Hepatocyte (in vitro differentiated cells): ENCODE data around the gene ZNF692. TPM values are rescaled to one million over a fixed set of nuclear protein-coding genes. Genes with fewer than 3 reads are reported as not detected.
A peak's percentile ranks its signal among the peaks of the same experiment; 100 is the strongest.
"Not testable (repeated sequence)": the region's sequence is repeated elsewhere in the genome, so short reads cannot be mapped to it uniquely, and the experiment has no call there.

Experiments used
- DNase-seq: peaks from one replicate; pipeline ENCODE4 v3.0.0-alpha.2; 2016; ENCODE audit warnings: low spot score
- H2AFZ ChIP-seq: fragments of 200-600 bp; sonication (generic); 2 replicates; pipeline ENCODE4 v1.6.0; 2016; ENCODE audit warnings: antibody characterized with exemption, mild to moderate bottlenecking
- H3K27ac ChIP-seq: fragments of 200-600 bp; sonication (generic); 2 replicates; pipeline ENCODE4 v1.5.1; 2016; ENCODE audit warnings: mild to moderate bottlenecking
- H3K27me3 ChIP-seq: fragments of 200-600 bp; sonication (generic); 2 replicates; pipeline ENCODE4 v1.6.1; 2016
- H3K36me3 ChIP-seq: fragments of 200-600 bp; sonication (generic); replicated peaks from 2 replicates; pipeline ENCODE4 v1.5.1; 2016; ENCODE audit warnings: low read depth; ENCODE audit not compliant: insufficient read depth
- H3K4me1 ChIP-seq: fragments of 200-600 bp; sonication (generic); 2 replicates; pipeline ENCODE4 v1.5.1; 2016; ENCODE audit warnings: mild to moderate bottlenecking, moderate library complexity; ENCODE audit not compliant: insufficient read depth
- H3K4me2 ChIP-seq: fragments of 200-600 bp; sonication (generic); 2 replicates; pipeline ENCODE4 v1.6.0; 2016
- H3K4me3 ChIP-seq: fragments of 200-600 bp; sonication (generic); 2 replicates; pipeline ENCODE4 v1.5.1; 2016; ENCODE audit warnings: mild to moderate bottlenecking
- H3K79me2 ChIP-seq: fragments of 200-600 bp; sonication (generic); 2 replicates; pipeline ENCODE4 v1.6.0; 2017; ENCODE audit warnings: mild to moderate bottlenecking
- H3K9me2 ChIP-seq: fragments of 200-600 bp; sonication (generic); replicated peaks from 2 replicates; pipeline ENCODE4 v1.6.0; 2017; ENCODE audit warnings: mild to moderate bottlenecking; ENCODE audit not compliant: insufficient read depth
- H3K9me3 ChIP-seq: fragments of 200-600 bp; sonication (generic); 2 replicates; pipeline ENCODE4 v1.5.1; 2016; ENCODE audit warnings: low read depth, mild to moderate bottlenecking
- H4K20me1 ChIP-seq: fragments of 200-600 bp; sonication (generic); 2 replicates; pipeline ENCODE4 v1.6.0; 2016; ENCODE audit warnings: mild to moderate bottlenecking; ENCODE audit not compliant: insufficient read depth, poor library complexity, severe bottlenecking
- EZH2 ChIP-seq: fragments of 200-600 bp; sonication (generic); IDR thresholded peaks from 2 replicates; pipeline ENCODE4 v1.6.1; 2016; ENCODE audit warnings: antibody characterized with exemption, mild to moderate bottlenecking, borderline replicate concordance
- EZH2phosphoT487 ChIP-seq: fragments of 200-600 bp; sonication (generic); IDR thresholded peaks from one replicate; pipeline ENCODE4 v1.6.1; 2018; ENCODE audit warnings: antibody characterized with exemption, mild to moderate bottlenecking, low read depth, moderate library complexity; ENCODE audit not compliant: unreplicated experiment, severe bottlenecking
- WGBS: methylation state at CpG from one replicate; pipeline ENCODE4 v1.1.6; 2016; ENCODE audit warnings: low lambda C conversion rate; ENCODE audit errors: missing lambda C conversion rate; 5-methylcytosine and 5-hydroxymethylcytosine counted together
- polyA plus RNA-seq: library from polyadenylated mRNA; unstranded; fragments of >200 nt; fragmentation: Nextera tagmentation; extraction: Ambion mirVana; gene quantifications from 2 replicates; pipeline ENCODE4 v1.2.1, GENCODE V29; 2016
- total RNA-seq: library from RNA; depleted of rRNA; stranded (reverse); fragments of >200 nt; gene quantifications from 2 replicates; pipeline ENCODE4 v1.2.3, GENCODE V29; 2014
- TF ChIP-seq, protein P1 (sequence below): fragments of 200-600 bp; sonication (generic); IDR thresholded peaks from 2 replicates; pipeline ENCODE4 v1.5.1; 2016; ENCODE audit warnings: antibody characterized with exemption, mild to moderate bottlenecking; ENCODE audit not compliant: poor library complexity

ZNF692 gene
- total and polyA plus RNA-seq, 2 experiments from 2014 or later: 42.1 to 60.8 TPM

DNA sequence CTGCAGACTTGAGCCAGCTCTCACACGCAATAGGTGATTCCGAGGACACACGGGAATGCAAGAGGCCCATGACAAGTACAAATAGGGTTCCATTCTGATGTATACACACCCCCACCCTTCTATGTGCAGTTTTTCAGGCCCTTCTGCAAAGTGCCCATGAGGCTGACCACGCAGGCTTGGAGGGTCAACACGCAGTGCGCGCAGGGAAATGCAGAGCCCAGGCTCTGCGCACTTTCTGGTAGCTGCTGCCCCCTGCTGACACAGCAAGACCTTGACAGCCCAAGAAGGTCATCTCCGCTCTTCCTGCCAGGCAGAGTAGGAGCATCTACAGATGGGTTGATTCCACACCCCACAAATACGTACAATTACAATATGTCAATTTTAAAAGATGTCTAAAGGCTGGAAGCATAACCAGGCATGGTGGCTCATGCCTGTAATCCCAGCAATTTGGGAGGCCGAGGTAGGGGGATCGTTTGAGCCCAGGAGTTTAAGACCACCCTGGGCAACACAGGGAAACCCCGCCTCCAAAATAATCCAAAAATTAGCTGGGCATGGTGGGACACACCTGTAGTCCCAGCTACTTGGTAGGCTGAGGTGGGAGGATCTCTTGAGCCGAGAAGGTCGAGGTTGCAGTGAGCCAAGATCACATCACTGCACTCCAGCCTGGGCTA lies 51.7 kb downstream of the ZNF692 start:
- Histone ChIP-seq H3K79me2 (no peaks in the 10 kb centered on the region), H3K27ac (no peak overlapping the region), H3K27me3 (no peaks in the 10 kb centered on the region), H3K4me3 (no peak overlapping the region), H3K4me2 (no peak overlapping the region), H3K4me1 (no peaks in the 10 kb centered on the region), H3K9me2 (no peaks in the 10 kb centered on the region), H2AFZ (no peak overlapping the region), H4K20me1 (no peaks in the 10 kb centered on the region), H3K9me3 (no peaks in the 10 kb centered on the region), H3K36me3 (no peaks in the 10 kb centered on the region)
- TF ChIP-seq EZH2phosphoT487: no peak
- TF ChIP-seq, protein P1, sequence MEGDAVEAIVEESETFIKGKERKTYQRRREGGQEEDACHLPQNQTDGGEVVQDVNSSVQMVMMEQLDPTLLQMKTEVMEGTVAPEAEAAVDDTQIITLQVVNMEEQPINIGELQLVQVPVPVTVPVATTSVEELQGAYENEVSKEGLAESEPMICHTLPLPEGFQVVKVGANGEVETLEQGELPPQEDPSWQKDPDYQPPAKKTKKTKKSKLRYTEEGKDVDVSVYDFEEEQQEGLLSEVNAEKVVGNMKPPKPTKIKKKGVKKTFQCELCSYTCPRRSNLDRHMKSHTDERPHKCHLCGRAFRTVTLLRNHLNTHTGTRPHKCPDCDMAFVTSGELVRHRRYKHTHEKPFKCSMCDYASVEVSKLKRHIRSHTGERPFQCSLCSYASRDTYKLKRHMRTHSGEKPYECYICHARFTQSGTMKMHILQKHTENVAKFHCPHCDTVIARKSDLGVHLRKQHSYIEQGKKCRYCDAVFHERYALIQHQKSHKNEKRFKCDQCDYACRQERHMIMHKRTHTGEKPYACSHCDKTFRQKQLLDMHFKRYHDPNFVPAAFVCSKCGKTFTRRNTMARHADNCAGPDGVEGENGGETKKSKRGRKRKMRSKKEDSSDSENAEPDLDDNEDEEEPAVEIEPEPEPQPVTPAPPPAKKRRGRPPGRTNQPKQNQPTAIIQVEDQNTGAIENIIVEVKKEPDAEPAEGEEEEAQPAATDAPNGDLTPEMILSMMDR: peak; percentile 54
- DNase-seq: peak; percentile 54
- WGBS: 53% methylated on average over 14 of the region's 15 CpGs

DNA sequence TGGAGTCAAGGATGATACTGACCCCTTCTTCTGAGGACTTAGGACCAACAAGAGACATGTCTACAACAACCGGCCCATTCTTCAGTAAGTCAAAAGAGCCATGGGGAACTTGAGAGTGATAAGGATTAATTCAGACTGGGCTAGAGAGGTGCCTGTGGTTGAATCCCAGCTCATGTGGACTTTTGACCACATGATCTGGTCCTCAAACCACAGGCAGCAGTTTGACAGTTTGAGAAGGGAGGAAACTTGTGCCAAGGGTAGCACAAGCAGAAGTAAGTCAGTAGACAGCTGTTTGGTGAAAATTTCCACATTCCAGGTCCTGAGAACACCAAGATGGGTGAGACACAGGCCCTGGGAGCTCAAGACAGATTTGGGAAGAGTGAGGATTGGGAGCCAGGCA lies 53.0 kb downstream of the ZNF692 start:
- Histone ChIP-seq H3K36me3 (no peaks in the 10 kb centered on the region), H3K27ac (no peak overlapping the region), H2AFZ (no peak overlapping the region), H3K4me3 (no peak overlapping the region), H3K4me1 (no peaks in the 10 kb centered on the region), H3K27me3 (no peaks in the 10 kb centered on the region), H3K79me2 (no peaks in the 10 kb centered on the region), H3K9me2 (no peaks in the 10 kb centered on the region), H3K9me3 (no peaks in the 10 kb centered on the region), H4K20me1 (no peaks in the 10 kb centered on the region), H3K4me2 (no peak overlapping the region)
- WGBS: 92% methylated on average over 1 of the region's 1 CpG
- TF ChIP-seq, protein P1: no peak
- TF ChIP-seq EZH2 (no peak), EZH2phosphoT487 (no peak)
- no peak for DNase-seq

DNA sequence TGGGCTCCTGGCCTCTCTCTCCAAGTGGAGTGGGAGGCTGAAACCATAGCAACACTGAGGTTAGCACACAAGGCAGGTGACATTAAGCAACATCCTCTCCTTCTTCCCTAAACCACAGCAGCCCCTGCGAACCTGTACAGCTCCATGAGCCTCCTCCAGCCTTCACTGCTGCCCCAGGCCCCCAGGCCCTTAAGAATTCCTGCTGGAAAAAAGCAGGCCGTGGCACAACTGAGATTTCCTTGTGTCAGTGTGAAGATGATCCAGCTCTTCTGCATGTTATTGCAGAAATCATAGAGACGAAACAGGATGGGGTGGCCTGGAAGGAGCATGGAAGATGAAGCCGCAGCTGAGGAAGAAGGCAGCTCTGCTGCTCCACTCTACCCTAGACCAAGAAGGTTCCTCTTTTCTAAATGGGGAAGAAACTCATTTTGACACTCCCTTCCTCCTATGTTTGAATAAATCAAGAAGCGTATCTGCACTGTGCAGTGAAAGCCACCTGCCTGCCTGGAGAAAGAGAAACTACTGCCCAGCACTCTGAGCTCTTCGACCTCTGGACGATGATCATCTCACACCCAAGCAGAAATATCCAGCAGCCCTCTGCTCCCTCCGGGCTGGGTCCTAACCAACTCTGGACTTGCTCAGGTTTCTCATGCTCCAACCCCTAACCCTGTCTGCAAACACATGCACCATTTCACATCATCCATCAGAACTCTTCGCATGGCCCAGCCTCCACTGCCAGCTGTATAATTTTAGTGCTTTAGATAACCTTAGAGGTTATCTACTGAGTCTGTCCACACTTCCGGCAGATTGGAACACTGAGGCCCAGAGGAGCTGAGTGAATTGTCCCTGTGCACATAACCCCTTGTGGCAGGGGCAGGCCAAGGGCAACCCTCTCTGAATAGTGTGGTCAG lies 53.9 kb downstream of the ZNF692 start:
- 75% methylated on average over 10 of the region's 10 CpGs for WGBS
- Histone ChIP-seq H3K27ac (no peak overlapping the region), H3K27me3 (no peaks in the 10 kb centered on the region), H3K9me2 (no peaks in the 10 kb centered on the region), H2AFZ (no peak overlapping the region), H3K79me2 (no peaks in the 10 kb centered on the region), H3K4me1 (no peaks in the 10 kb centered on the region), H3K36me3 (no peaks in the 10 kb centered on the region), H3K4me3 (no peak overlapping the region), H4K20me1 (no peaks in the 10 kb centered on the region), H3K9me3 (no peaks in the 10 kb centered on the region), H3K4me2 (no peak overlapping the region)
- TF ChIP-seq EZH2: no peak
- no peak for TF ChIP-seq EZH2phosphoT487
- TF ChIP-seq, protein P1: no peak
- DNase-seq: no peak

DNA sequence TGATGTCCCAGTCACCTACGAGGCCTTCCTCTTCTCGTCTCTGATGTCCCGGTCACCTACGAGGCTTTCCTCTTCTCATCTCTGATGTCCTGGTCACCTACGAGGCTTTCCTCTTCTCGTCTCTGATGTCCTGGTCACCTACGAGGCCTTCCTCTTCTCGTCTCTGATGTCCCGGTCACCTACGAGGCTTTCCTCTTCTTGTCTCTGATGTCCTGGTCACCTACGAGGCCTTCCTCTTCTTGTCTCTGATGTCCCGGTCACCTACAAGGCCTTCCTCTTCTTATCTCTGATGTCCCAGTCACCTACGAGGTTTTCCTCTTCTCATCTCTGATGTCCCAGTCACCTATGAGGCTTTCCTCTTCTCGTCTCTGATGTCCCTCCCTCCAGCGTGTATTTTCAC lies 55.4 kb downstream of the ZNF692 start:
- not testable (repeated sequence) for H3K4me1 ChIP-seq, H3K79me2 ChIP-seq, H3K9me2 ChIP-seq, H3K27me3 ChIP-seq, H3K9me3 ChIP-seq, H3K36me3 ChIP-seq, H3K27ac ChIP-seq, H3K4me3 ChIP-seq, DNase-seq, H2AFZ ChIP-seq, H4K20me1 ChIP-seq, H3K4me2 ChIP-seq
- WGBS: 96% methylated on average over 10 of the region's 15 CpGs
